GM21723 (cell line): Measurements from ENCODE around the gene IL2RA.
"Not testable (repeated sequence)": the region's sequence is repeated elsewhere in the genome, so short reads cannot be mapped to it uniquely, and the experiment has no call there.

Experiments used
- ATAC-seq: cut with Tn5 transposase; IDR thresholded peaks from one replicate; pipeline ENCODE4 v1.9.1; 2021; ENCODE audit warnings: mild to moderate bottlenecking, moderate library complexity; ENCODE audit not compliant: unreplicated experiment

Gene IL2RA

GRCh38 chr10:5963591-5963990 is 98.6 kb downstream of the IL2RA start:
- ATAC-seq, result no peak

GRCh38 chr10:5963071-5963470 is 99.1 kb downstream of the IL2RA start:
- ATAC-seq, result no peak

GRCh38 chr10:5962358-5962940 is 99.7 kb downstream of the IL2RA start:
- ATAC-seq, result not testable (repeated sequence)

GRCh38 chr10:5961405-5962100 is 100.6 kb downstream of the IL2RA start:
- no peak for ATAC-seq

- not testable (repeated sequence) for ATAC-seq
Observed at GRCh38 chr10:5960973-5961275, 101.2 kb downstream of the IL2RA start.
